ENCODE data around the gene PLAAT2.

The PLAAT2 gene

GRCh38 chr11:63521896-63522295, 41.3 kb downstream of the PLAAT2 start:
- in situ Hi-C loops (cut with MboI; ENCODE audit: low sequenced_read_pairs): no loop called here

GRCh38 chr11:63520606-63521170, 42.5 kb downstream of the PLAAT2 start:
- in situ Hi-C loops (cut with MboI; ENCODE audit: low sequenced_read_pairs): no loop called here

GRCh38 chr11:63518548-63518947, 44.6 kb downstream of the PLAAT2 start:
- in situ Hi-C loops (cut with MboI; ENCODE audit: low sequenced_read_pairs): no loop called here

- in situ Hi-C loops (cut with MboI; ENCODE audit: low sequenced_read_pairs): no loop called here
Measured at GRCh38 chr11:63517156-63517555, 46.0 kb downstream of the PLAAT2 start.

- in situ Hi-C loops (cut with MboI; ENCODE audit: low sequenced_read_pairs): no loop called here
Measured at GRCh38 chr11:63516109-63516508, 47.1 kb downstream of the PLAAT2 start.

GRCh38 chr11:63512816-63513215, 50.4 kb downstream of the PLAAT2 start:
- in situ Hi-C loops (cut with MboI; ENCODE audit: low sequenced_read_pairs): no loop called here

GRCh38 chr11:63511048-63511748, 52.0 kb downstream of the PLAAT2 start:
- in situ Hi-C loops (cut with MboI; ENCODE audit: low sequenced_read_pairs): no loop called here

- in situ Hi-C loops (cut with MboI; ENCODE audit: low sequenced_read_pairs): no loop called here
Measured at GRCh38 chr11:63510360-63511047, 52.7 kb downstream of the PLAAT2 start.

- in situ Hi-C loops (cut with MboI; ENCODE audit: low sequenced_read_pairs): no loop called here
Measured at GRCh38 chr11:63508745-63509144, 54.4 kb downstream of the PLAAT2 start.

GRCh38 chr11:63508009-63508408, 55.2 kb downstream of the PLAAT2 start:
- in situ Hi-C loops (cut with MboI; ENCODE audit: low sequenced_read_pairs): no loop called here

GRCh38 chr11:63507511-63507910, 55.7 kb downstream of the PLAAT2 start:
- in situ Hi-C loops (cut with MboI; ENCODE audit: low sequenced_read_pairs): no loop called here

- in situ Hi-C loops (cut with MboI; ENCODE audit: low sequenced_read_pairs): no loop called here
Measured at GRCh38 chr11:63506876-63507275, 56.3 kb downstream of the PLAAT2 start.

- in situ Hi-C loops (cut with MboI; ENCODE audit: low sequenced_read_pairs): no loop called here
Measured at GRCh38 chr11:63505857-63506528, 57.2 kb downstream of the PLAAT2 start, which contains the start of gene LGALS12. TSS of gene LGALS12 (plus strand) at chr11:63506084. CDS start at chr11:63506459, 375 bp downstream.

- in situ Hi-C loops (cut with MboI; ENCODE audit: low sequenced_read_pairs): no loop called here
Measured at GRCh38 chr11:63504933-63505586, 58.1 kb downstream of the PLAAT2 start.

- in situ Hi-C loops (cut with MboI; ENCODE audit: low sequenced_read_pairs): no loop called here
Measured at GRCh38 chr11:63504054-63504453, 59.1 kb downstream of the PLAAT2 start.

- in situ Hi-C loops (cut with MboI; ENCODE audit: low sequenced_read_pairs): no loop called here
Measured at GRCh38 chr11:63503492-63503891, 59.7 kb downstream of the PLAAT2 start.
